Activated CD8-positive, alpha-beta memory T cell treated with anti-CD3 and anti-CD28 coated beads for 24 hours (primary cell): ENCODE results near the gene TRPV5.

Experiments used
- DNase-seq: peaks from one replicate; pipeline ENCODE4 v3.0.0-alpha.2; 2020

TRPV5 gene

DNA sequence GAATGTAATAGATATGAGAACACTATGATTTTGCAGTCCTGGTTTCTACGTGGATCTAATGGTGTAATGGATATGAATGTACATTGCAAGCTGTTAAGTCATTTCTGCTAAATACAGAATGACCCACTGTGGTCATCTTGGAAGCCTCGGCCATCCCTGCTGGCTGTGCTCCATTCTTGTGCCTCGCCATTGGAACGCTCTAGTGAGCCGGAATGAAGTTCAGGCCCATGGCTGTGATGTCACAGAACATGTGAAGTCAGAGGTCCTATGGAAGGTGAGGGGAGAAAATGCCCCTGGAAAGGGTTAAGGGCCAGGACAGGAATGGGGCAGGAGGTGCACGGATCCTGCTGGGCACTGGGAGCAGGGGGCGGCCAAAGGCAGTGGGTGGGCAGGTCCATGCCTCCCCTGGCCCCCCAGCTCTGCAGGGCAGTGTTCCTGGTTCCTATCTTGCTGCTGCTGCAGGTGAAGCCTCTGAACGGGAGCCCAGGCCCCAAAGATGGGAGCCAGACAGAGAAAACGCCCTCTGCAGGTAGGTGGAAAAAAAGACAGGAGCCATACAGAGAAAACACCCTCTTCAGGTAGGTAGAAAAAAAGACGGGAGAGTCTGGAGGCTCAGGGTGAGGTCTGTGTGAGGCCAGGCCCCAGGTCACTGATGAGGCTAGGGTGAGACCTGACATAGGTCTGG lies 5.8 kb upstream of the TRPV5 start, which contains the start of gene LLCFC1:
LLCFC1 (plus strand) TSS at position 259 of the 685 bp plus-strand sequence; CDS start at position 397, 138 bp downstream.
- no peak for DNase-seq

DNA sequence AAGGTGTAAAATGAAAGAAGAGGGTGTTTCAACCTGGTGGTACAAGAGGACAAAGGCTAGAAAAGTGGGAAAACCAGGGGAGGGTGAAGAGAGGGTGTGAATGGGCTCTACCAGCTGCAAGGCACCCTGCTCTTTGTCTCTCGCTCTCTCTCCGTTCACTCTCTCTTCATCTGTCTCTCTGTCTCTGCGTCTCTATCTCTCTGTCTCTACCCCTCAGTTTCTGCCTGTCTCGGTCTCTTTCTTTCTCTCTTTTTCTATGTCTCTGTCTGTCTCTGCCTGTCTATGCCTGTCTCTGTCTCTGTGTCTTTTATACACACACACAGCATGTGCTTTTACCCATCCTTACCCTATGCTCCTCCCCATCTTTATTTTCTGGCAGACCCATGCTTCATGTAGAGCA lies 5.1 kb upstream of the TRPV5 start:
- DNase-seq = no peak

DNA sequence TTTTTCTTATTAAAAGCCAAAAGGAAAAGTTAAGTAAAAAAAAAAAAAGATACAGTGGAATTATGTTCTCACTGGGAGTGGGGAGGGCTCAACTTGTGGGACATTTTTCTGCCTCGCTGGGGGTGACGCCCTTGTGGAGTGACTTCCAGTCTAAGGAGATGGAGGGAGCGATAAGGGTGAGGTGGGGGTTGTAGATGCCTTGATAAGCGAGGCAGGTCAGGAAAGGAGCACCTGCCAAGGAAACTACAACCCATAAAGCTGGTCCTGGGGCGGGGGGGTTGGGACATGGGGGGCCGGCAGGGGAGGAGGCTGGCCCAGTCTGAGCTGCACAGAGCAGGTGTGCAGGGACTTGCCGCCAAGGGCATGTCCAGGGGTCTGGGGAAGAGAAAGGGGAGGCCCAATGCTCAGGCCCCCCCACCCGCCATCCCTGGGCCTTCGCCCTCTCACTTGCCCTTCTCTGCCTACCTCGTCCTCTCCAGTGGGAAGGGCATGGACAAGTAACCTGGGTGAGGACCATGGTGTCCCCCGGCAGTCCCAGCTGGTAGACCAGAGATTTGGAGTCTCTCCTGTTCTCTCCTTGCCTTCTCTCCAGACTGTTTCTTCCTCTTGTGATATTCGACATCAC lies 2.5 kb upstream of the TRPV5 start:
- no peak for DNase-seq

DNA sequence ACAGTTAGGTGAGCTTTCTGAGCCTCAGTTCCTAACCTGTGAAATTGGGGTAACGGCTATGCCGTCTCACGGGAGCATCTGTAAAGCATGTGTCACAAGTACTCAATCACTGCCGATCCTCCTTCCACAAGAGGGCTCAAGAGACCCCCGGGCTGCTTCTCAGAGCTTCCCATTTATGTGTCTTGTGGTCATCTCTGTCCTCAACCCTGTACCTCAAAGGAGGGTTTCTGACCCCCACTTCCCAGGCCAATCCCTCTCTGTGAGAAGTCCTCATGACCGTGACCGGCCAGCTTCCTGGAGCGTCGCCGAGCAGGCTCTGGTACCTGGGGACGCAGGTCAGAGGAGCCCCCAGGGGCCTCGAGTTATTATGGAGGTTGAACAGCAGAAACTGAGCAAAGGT lies 510 bp upstream of the TRPV5 start:
- DNase-seq = no peak

DNA sequence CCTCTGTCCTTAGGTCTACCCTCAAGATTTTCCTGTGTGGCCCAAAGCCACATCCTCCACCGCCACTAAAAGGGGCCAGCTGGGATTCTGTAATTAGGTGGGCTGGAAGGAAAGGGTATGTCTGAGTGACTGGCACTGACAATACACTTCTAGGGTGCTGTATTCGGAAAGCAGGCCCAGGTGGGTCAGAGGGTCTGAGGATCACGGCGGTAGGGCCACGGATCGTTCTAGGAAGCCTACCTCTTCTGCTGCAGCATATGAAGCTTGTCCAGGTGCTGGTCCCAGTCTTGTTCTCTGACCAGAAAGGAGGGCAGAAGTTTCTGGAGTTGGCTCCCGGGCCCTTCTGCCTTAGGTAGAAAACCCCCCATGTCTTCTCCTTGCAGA lies 462 bp downstream of the TRPV5 start:
- no peak for DNase-seq

DNA sequence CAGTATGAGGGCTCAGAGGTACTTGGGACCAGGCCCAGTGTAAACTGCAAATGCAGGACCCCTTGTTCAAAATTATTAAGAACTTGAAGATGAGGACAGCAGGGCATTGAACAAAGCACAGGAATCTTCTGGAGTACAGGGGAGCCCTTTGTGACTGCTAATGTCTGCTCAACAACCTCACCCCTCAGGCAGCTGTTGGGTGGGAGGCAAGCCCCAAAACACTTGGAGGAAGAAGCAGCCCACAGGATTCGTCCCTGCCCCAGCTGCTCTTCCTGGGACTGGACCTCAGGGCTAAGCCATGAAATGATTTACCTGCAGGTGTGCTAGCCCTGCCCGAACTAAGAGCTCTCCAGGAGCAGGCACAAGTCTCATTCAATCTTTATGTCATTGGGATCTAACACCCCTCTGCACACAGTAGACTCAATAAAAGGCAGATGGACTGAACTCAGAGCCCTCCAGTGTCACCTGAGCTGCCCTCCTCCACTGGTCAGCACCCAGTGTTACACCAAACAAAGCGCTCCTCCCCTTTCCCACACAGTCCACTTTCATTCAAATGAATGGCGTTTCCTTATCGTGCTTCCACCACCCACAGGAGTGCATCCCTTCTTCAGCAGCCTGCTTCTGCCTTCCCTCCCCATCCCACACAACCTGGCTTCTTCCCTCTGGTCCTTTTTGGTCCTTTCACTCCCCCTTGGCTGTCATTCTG lies 1.0 kb downstream of the TRPV5 start:
- DNase-seq = no peak

DNA sequence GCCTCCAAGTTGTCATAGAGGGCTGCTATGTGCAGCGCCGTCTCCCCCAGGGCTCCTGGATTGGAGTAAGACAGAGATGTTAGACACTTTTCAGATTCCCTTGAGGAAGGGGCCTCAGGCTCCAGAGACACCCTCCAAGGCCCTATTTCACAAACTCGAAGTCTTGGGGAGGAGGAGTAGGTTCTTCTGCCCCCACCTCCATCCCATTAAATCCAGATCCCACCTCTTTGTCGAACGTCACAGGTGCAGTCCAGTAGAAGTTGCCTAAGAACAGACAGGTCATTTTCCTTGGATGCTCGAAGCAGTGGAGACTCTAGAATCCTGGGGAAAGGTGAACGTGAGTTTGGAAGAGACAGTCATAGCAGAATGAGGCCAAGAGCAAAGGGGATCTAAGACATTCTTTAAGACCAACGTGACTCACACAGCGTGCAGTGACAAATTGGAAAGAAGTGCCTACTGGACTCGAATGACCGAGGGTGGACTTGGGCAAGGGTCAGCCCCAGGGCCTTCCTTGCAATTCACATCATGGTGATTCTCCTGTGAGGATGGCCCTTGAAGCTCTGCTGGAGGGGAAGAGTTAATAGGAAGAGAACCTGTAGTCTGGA lies 3.3 kb downstream of the TRPV5 start:
- no peak for DNase-seq

DNA sequence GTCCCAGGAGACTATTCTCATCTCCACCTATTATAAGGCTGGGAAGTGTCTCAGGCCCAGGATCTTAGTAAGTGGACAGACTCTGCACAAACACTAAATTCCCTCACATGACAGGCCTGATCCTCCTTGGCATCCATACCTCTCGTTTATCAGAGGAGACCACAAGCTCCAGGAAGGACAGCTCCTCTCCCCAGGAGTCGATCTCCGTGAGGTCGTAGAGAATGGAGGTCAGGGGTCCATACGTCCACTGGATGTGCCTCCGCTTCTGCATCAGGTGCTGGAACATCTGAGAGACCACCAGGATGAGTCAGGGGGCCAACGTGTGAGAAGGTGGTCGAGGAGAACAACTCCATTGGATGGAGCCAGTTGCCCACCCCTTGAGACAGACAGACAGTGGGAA lies 5.6 kb downstream of the TRPV5 start:
- DNase-seq = no peak

DNA sequence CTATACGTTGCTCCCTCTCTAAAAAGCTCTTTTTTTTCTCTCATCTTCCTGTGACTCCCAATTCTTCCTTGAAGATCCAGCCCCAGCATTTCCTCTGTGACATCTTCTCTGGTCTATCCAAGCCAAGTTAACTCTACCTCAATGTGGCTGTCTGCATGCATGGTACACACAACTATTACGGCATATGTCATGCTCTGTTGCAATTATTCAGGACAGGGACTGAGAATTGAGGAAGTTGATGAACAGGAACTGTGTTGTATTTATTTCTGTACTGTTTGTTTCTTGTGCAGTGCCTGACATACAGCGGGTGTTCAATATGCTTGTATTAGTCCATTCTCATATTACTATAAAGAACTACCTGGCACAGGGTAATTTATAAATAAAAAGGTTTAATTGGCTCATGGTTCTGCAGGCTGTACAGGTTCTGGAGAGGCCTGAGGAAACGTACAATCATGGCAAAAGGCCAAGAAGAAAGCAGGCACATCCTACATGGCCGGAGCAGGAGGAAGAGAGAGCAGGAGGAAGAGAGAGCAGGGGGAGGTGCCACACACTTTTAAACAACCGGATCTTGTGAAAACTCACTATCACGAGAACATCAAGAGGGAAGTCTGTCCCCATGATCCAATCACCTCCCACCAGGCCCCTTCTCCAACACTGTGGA lies 6.3 kb downstream of the TRPV5 start:
- DNase-seq = no peak

DNA sequence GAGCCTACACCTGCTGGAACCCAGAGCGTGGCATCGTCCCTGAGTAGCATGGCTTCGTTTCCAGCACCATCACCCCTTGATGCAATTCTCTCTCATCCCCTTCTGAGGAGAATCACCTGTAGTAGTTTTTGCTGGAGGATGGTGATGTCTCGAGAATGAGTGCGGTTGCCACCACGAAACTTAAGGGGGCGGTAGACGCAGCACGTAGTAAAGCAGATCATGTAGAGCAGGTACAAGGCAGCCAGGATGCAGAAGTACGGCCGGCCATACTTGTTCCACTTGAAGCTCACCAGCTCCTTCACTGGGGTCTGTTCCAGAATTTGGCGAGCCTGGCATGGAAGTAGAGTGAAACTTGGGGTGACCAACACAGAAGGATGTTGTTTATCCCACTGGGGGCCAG lies 8.1 kb downstream of the TRPV5 start:
- no peak for DNase-seq

DNA sequence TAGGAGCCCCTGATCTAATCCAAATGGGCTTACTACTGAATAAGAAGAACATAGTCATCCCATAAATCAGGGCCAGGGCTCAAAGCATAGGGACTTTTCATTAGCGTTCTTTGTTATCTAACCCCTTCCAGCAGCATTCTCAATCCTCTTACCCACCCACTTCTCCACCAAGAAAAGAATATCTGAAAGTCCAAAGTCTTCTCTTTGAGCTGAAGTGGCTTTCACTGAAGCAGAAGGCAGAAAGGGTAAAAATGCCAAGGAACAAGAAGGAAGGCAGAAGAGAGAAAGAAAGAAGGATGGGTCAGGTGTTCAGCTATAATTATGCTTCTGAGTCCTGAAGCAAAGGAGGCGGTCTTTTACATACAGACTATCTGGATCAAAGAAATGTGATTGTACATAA lies 10.2 kb downstream of the TRPV5 start:
- no peak for DNase-seq

DNA sequence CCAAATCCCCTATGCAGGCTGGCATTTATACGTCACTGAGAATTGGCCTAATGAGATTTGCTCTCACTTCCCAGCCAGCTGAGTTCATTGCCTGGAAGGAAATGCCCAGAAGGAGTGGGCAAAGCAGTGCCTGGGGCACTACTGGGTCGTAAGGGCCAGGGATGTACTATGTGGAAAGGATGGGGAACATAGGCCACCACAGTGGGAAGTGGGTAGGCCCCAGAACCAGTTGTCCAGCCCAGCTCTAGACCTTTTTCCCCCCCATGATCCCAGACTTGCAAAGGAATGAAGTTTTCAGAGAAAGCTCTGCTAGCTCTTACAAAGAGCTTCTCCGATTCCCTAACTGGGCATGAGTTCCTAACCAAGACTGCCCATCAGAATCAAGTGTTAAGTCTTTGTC lies 13.9 kb downstream of the TRPV5 start:
- no peak for DNase-seq

DNA sequence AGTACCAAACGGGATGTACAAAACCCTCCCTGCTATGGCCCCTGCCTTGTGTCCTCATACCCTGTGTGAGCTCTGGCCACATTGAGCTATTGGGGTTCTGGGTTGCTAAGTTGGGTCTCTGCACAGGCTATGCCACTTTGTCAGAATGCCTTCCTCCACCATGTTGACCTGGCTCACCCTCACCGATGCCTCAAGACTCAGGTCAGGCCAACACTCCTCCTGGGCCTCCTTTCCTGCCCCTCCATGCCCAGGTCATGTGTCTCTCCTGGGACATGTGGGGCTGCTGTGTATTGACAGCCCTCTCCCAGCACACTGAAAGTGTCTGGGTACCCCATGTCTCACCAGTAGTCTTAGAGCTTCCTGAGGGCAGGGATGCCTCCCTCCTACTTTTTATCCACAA lies 14.6 kb downstream of the TRPV5 start:
- DNase-seq = no peak

DNA sequence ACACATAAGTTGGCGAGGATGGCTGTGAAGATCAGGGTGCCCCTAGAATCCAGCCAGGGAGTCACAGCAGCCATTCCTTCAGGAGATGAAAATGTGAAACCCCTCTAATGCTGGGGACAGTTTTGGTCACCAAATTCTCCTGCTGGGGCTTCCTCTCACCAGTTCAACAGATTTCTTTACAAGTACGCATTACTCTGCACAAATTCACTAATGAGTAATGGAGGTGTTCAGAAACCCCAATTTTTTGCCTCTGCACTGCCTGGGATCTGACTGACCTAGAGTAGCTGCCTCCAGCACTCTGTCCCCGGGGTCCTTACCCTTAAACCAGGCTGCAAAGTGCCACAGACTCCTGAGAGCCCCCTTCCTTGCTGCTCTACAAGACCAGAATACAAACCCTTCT lies 16.1 kb downstream of the TRPV5 start:
- no peak for DNase-seq

DNA sequence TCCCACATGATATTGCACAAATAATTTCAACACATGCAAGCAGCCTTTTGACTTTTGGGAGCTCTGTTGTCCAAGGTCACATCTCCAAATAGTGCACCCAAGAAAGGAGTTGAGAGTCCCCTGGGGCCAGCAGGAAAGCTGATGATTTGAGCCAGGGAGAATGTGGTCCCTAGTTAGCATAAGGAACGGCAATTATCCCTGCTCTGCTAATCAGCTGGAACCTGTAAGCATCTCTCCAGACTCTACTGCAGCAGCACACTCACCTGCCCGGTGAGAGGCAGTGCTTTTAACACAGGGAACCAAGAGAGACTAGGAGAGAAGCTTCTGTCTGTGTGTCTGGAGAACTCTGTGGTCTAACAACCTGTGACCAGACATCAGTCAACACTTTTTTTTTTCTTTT lies 17.0 kb downstream of the TRPV5 start:
- no peak for DNase-seq

DNA sequence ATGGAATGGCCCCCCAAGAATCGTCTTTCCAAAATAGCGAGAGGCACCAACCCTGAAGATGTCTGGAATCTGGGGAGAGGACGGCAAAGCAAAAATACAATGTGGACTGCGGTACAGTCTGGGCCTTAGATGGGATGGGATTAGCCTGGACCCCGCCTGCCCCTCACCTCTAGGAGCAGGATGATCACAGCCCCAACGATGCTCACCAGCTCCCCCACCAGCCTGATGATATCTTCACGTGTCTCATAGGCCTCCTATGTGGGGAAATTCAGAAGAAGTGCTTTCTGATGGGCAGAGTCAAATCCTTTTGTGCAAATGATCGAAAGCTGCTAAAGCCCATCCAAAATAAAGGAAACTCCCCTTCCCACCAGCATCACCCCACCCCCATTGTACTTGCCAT lies 18.2 kb downstream of the TRPV5 start:
- no peak for DNase-seq

DNA sequence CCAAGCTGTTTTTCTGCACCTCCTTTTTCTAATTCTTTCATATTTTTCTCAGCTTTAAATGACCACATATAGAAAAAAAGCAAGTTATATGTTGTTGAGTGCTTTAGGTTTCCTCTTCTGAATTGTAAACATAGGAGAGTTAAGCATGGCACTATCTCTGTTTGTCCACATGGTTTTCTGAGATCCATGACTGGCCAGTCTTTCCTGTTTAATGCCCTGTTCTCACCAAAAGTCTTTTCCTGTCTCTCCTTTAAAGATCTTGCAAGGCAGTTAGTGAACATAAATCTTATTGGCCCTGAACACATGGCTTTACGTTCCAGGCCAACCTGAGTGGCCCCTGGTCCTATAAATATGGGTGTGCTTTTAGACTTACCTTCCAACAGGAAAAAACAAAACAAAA lies 19.4 kb downstream of the TRPV5 start:
- DNase-seq = no peak

DNA sequence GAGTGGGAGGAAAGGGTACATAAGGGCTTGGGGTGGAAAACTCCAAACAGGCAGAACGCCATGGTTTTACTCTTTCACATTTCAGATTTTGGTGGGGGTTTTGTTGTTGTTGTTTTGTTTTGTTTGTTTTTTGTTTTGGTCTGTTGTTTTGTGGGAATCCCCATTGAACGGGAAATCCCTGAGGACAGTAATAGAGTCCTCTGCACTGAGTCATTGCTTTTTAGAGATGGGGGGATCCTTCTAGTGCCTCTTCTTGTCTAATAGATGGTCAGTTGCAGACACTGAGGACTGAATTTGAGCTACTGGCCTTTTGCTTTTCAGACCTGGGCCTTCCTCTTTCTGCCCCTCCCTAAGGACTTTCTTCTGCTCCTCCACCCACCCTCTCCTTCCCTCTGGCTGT lies 20.0 kb downstream of the TRPV5 start:
- no peak for DNase-seq

DNA sequence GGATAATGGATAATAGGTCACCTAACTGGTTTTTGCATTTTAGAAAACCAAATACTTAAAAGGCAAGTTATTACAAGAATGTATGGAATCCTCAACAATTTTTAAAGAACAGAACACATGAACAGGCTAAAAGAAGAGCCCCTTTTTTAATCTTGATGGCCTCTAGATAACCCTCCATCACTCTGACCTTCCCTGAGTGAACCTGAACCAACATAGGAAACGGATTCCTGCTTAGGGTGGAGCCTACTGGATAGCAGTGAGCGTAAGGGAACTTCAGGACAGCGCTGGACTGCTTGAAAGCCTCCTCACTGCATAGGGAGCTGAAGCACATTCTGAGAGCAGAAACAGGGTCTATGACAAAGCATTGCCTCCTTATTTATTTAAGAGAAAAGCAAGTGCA lies 20.5 kb downstream of the TRPV5 start:
- DNase-seq = no peak

DNA sequence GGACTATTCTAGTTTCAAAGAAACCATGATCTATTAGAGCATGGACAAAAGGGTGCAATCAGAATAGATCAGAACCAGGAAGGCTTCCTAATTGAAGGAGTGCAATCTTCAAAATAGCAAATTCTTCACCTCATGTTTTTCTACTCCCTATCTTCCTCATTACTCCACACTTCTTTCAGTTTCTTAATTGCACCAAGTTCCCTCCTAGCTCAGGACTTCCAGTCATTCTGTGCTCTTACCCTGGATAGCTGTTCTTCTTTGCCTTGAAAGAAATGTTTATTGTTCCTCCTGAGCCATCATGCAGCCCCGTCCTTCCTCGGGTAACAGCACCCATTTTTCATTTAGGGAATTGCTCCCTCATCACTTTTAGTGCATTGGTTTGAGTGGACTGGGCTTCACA lies 23.1 kb downstream of the TRPV5 start:
- no peak for DNase-seq

DNA sequence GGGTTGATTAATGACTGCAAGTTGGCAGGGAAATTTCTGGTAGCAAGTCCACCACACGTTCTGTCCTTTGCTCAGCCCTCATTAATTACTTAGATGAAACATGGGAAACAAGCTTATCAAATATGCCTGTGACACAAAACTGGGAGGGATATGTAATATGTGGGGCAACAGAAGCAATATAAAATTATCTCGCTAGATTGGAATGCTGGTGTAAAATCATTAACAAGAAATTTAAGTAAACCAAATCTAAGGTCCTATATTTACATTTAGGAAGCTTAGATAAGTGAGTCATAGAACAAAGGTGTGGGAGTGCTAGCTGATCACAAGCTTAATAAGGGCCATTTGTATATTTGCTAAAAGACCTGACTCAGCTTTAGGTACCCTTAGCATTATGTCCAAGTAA lies 23.5 kb downstream of the TRPV5 start:
- no peak for DNase-seq

DNA sequence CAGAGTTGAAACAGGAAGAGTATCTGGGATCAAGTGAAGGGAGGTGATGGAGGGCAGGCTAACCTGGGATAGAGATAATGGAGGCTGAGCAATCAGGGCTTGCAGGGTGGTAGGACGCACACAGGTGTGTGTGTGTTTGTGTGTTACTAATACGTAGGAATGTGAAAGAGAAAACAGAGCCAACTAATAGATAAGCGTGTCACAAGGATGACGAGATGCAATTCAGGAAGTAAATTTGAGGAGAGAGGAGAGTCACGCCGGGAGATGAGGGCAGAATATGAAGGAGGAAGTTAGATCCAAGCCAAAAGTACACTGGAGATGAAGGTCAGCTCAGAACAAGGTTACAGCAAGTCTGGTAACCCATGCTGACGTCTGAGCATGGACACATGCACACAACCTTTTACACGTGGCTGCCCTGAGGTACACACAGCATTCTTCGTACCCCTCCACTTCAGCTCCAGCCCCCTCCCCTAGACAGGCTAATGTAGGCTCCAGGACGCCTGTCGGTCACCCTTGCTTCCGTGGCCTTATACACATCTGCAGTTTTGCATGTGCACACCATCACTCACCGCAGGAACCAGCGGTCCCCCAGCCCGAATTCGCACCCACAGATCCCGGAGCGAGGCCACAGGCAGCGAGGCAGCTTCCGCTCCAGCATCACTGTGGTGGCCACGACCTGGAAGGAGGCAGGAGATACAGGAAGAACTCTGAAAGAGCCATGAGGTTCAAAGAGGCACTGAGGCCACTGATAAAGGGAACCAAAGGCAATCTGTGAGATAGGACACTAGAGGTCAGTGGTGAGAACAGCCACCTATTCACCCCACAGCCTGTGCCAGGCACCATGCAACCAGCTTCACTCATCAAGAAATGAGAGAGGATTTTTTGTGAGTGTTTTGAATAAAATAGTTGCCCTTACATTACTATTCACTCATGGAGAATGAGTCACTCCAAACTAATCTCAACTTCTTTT lies 24.3 kb downstream of the TRPV5 start:
- DNase-seq = no peak
